ENCODE measurements around the gene OR52E5.

OR52E5 gene

GRCh38 chr11:5930614-5931013 is 37.6 kb downstream of the OR52E5 start:
- in situ Hi-C loops (cut with MboI; ENCODE audit: low pct_unique_long_range_greater_than_20kb, low sequenced_read_pairs) = no loop called here
- no peak for DNase-seq

GRCh38 chr11:5931061-5931460 is 38.1 kb downstream of the OR52E5 start:
- in situ Hi-C loops (cut with MboI; ENCODE audit: low pct_unique_long_range_greater_than_20kb, low sequenced_read_pairs) = no loop called here

GRCh38 chr11:5932671-5933070 is 39.7 kb downstream of the OR52E5 start:
- no peak for DNase-seq

More at GRCh38 chr11:5931061-5931460, 38.1 kb downstream of the OR52E5 start:
- no peak for DNase-seq

GRCh38 chr11:5933116-5933515 is 40.1 kb downstream of the OR52E5 start:
- DNase-seq = no peak
- in situ Hi-C loops (cut with MboI; ENCODE audit: low pct_unique_long_range_greater_than_20kb, low sequenced_read_pairs) = no loop called here

More at GRCh38 chr11:5932671-5933070, 39.7 kb downstream of the OR52E5 start:
- in situ Hi-C loops (cut with MboI; ENCODE audit: low pct_unique_long_range_greater_than_20kb, low sequenced_read_pairs) = no loop called here

DNA sequence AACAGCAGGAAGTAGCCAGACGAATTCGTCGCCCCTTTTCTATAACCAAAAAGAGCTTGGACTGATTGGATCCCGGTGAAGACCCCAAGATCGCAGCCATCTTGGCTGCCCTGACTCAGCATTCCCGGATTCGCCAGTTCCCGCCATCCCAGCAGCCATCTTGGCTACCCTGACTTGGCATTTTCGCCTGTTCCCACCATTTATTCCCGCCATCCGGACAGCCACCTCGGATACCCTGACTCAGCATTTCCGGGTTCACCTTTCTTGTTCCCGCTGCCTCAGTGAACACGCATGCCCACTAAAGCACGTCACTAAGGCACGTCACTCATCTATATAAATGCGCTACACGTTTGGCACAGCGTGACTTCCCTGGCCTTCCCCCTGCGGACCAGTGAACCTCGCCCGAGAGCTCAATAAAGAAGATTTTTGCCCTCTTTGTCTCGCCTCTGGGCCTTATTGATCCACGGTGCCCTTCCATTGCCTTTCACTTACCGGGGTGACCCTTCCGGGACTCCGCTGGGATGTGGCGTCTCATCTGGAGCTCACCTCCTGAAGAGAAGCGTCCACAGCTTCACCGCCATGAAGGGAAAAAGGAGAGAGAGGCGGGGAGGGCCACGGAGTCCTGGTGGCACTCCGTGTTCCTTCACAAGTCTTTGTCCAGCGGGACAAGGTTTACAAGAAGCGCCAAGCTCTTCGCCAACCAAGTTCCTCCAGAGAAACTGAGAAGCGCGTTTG is 45.0 kb downstream of the OR52E5 start:
- in situ Hi-C loops (cut with MboI; ENCODE audit: low pct_unique_long_range_greater_than_20kb, low sequenced_read_pairs) = no loop called here
- DNase-seq = no peak

DNA sequence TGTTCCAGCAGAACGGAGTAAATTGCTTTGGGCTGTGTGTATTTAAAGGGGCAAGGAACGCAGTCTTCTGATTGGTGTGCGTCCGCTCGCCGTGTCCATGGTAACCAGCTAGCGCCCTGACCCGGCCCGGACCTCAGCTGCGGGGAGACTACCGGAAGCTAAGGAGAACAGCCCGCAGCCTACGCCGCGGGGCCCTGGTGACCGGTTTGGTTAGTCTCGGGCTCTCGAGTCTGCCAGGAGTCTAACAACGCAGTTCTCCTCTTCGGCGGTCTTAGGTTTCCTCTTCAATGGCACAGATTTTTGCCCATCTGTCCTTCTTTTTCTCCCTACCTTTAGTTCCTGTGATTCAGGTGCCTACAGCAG is 45.6 kb downstream of the OR52E5 start:
- no peak for DNase-seq
- in situ Hi-C loops (cut with MboI; ENCODE audit: low pct_unique_long_range_greater_than_20kb, low sequenced_read_pairs) = no loop called here

GRCh38 chr11:5940748-5941147 is 47.7 kb downstream of the OR52E5 start:
- DNase-seq = no peak
- in situ Hi-C loops (cut with MboI; ENCODE audit: low pct_unique_long_range_greater_than_20kb, low sequenced_read_pairs) = no loop called here

DNA sequence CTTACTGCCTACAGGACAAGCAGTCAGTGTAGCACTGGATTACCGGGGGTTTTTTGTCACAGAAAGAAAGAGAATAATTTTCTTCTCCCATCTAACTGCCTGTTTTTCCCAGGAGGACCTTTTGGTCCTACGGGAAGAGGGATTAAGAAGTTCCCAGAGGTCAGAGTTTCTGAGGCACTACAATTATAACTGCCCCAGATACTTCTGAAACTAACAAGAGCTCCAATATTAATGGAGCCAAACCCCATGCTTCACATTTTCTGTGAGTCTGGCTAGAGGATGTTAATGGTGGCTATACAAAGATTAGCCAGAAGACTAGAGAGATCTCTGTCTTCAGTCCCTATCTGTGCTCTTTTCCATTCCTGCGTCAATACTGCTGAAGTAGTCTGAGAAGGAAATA is 48.9 kb downstream of the OR52E5 start, which contains the start of gene OR56A3:
Gene OR56A3, plus strand, starts transcription at position 301 of the 400 bp plus-strand sequence. CDS start 5,096 bp downstream, outside the sequence.
- no peak for DNase-seq
- in situ Hi-C loops (cut with MboI; ENCODE audit: low pct_unique_long_range_greater_than_20kb, low sequenced_read_pairs) = no loop called here
